ENCODE results near the gene ALKBH8. TPM values are rescaled to one million over a fixed set of nuclear protein-coding genes. Genes with fewer than 3 reads are reported as not detected.

ALKBH8 gene
- polyA plus RNA-seq, 1 donor (not counting 4 experiments of a cell fraction or from before 2014, with no cell fraction given): 8.0 TPM

DNA sequence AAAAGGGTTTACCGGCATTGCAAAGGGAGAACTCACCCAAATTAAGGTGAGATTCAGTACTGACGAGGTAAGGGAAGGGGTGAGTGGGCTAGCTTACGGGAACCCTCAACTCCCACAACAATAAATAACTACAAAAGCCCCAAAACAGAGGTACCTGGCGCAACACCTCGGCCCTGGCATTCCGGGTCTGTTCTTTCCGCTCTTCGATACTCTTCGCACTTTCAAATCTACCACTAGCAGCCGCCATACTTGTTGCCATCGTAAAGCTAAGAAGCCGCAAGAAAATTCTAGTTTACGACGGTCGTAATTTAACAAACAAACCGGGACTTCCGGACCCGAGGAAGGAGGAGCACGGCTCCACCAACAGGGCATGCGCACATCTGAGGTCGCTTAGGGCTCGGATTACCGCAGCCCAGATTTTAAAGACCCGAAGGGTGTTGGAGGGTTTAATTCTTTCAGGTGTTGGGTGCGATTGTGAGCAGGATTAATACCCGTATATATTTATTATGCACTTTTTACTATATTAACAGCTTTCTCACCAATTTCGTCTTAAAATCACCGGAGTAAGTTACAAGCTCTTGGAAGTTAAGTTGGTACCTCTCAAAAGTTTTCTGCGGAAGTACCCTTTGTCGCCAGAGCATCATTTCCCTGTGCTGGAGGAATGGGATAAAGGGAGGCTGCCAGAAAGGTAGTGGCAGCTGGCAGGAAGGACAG is 107.8 kb downstream of the ALKBH8 start, which contains the start of gene CWF19L2:
CWF19L2 (minus strand) TSS at position 268 of the 714 bp plus-strand sequence; CDS start at position 259, 9 bp downstream.
- Histone ChIP-seq H3K9me1 (ENCODE audit: control insufficient read depth, extremely low read depth, insufficient read depth, low read length) (no peaks in the 10 kb centered on the region), H3K79me2 (ENCODE audit: control insufficient read depth, insufficient read depth, low read length) (peaks cover 21% of the 10 kb centered on the region), H3K9me3 (ENCODE audit: control insufficient read depth, low read depth, low read length) (no peaks in the 10 kb centered on the region), H3K4me1 (ENCODE audit: control insufficient read depth, extremely low read depth, insufficient read depth, low read length) (peaks cover 3% of the 10 kb centered on the region), H3K4me2 (ENCODE audit: control insufficient read depth, extremely low read depth, insufficient read depth, low read depth, low read length) (peak within 1 kb of the TSS; percentile 70), H2AFZ (ENCODE audit: control insufficient read depth, low read length) (peak within 1 kb of the TSS; percentile 98), H3K27ac (ENCODE audit: control insufficient read depth, insufficient read depth, low read length) (peak within 1 kb of the TSS; percentile 80), H3K36me3 (ENCODE audit: control insufficient read depth in 2 of 2, extremely low read depth in 1 of 2, insufficient read depth in 2 of 2, low read length in 2 of 2) (peaks cover 5 to 8% of the 10 kb centered on the region in 2 experiments), H3K27me3 (ENCODE audit: control insufficient read depth, extremely low read depth, insufficient read depth, low read length) (no peaks in the 10 kb centered on the region), H3K4me3 (ENCODE audit: control insufficient read depth in 2 of 3, extremely low read depth in 1 of 3, insufficient read depth in 2 of 3, low read depth in 1 of 3, low read length in 3 of 3) (peak within 1 kb of the TSS; percentile 65 to 98 (median 93)), H3K9ac (ENCODE audit: control insufficient read depth, extremely low read depth, insufficient read depth, low read length) (peak within 1 kb of the TSS; percentile 90), H4K20me1 (ENCODE audit: control insufficient read depth, extremely low read depth, insufficient read depth, low read length) (no peaks in the 10 kb centered on the region)
- no peak for TF ChIP-seq EZH2 (IDR thresholded peaks at IDR 0.05; ENCODE audit: low read length)
- TF ChIP-seq, protein P1, sequence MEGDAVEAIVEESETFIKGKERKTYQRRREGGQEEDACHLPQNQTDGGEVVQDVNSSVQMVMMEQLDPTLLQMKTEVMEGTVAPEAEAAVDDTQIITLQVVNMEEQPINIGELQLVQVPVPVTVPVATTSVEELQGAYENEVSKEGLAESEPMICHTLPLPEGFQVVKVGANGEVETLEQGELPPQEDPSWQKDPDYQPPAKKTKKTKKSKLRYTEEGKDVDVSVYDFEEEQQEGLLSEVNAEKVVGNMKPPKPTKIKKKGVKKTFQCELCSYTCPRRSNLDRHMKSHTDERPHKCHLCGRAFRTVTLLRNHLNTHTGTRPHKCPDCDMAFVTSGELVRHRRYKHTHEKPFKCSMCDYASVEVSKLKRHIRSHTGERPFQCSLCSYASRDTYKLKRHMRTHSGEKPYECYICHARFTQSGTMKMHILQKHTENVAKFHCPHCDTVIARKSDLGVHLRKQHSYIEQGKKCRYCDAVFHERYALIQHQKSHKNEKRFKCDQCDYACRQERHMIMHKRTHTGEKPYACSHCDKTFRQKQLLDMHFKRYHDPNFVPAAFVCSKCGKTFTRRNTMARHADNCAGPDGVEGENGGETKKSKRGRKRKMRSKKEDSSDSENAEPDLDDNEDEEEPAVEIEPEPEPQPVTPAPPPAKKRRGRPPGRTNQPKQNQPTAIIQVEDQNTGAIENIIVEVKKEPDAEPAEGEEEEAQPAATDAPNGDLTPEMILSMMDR (optimal IDR thresholded peaks at IDR 0.05 in 1 of 3, IDR thresholded peaks at IDR 0.05 in 1 of 3, conservative IDR thresholded peaks at IDR 0.05 in 1 of 3; ENCODE audit: extremely low read depth in 1 of 3, insufficient read depth in 2 of 3, low read length in 3 of 3): no peak
- peak; percentile 79 for DNase-seq (ENCODE audit: low read depth, low spot score)
- dilution Hi-C loops (cut with MboI; ENCODE audit: extremely low pct_ligation_motif_present, low sequenced_read_pairs): no loop called here
- FAIRE-seq: peak; percentile 93

DNA sequence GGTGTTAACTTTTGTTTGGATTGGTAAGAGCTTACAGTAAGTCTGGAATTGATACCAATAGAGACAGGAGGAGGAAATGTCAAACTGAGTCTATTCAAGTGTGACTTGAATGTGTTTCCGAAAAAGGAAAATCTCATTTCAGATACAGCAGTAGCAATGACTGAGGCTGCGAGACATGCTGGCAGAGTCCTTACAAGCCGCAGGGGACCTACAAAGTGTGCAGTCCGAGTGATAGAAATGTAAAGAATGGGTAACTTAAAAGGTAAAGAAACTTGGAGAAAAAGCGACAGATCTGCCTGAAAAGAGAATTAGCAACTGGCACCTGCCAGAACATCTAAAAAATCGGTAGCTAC is 108.4 kb downstream of the ALKBH8 start:
- Histone ChIP-seq H4K20me1 (ENCODE audit: control insufficient read depth, extremely low read depth, insufficient read depth, low read length) (no peaks in the 10 kb centered on the region), H2AFZ (ENCODE audit: control insufficient read depth, low read length) (peak overlapping the region; percentile 98), H3K9ac (ENCODE audit: control insufficient read depth, extremely low read depth, insufficient read depth, low read length) (peak overlapping the region; percentile 90), H3K9me1 (ENCODE audit: control insufficient read depth, extremely low read depth, insufficient read depth, low read length) (no peaks in the 10 kb centered on the region), H3K4me3 (ENCODE audit: control insufficient read depth in 2 of 3, extremely low read depth in 1 of 3, insufficient read depth in 2 of 3, low read depth in 1 of 3, low read length in 3 of 3) (peak overlapping the region; percentile 65 to 98 (median 93)), H3K9me3 (ENCODE audit: control insufficient read depth, low read depth, low read length) (no peaks in the 10 kb centered on the region), H3K27ac (ENCODE audit: control insufficient read depth, insufficient read depth, low read length) (peak overlapping the region; percentile 80), H3K79me2 (ENCODE audit: control insufficient read depth, insufficient read depth, low read length) (peaks cover 21% of the 10 kb centered on the region), H3K4me1 (ENCODE audit: control insufficient read depth, extremely low read depth, insufficient read depth, low read length) (peaks cover 3% of the 10 kb centered on the region), H3K4me2 (ENCODE audit: control insufficient read depth, extremely low read depth, insufficient read depth, low read depth, low read length) (peak overlapping the region; percentile 70), H3K27me3 (ENCODE audit: control insufficient read depth, extremely low read depth, insufficient read depth, low read length) (no peaks in the 10 kb centered on the region), H3K36me3 (ENCODE audit: control insufficient read depth in 2 of 2, extremely low read depth in 1 of 2, insufficient read depth in 2 of 2, low read length in 2 of 2) (peaks cover 5 to 8% of the 10 kb centered on the region in 2 experiments)
- FAIRE-seq: no peak
- no peak for DNase-seq (ENCODE audit: low read depth, low spot score)
- no peak for TF ChIP-seq EZH2 (IDR thresholded peaks at IDR 0.05; ENCODE audit: low read length)
- TF ChIP-seq, protein P1 (optimal IDR thresholded peaks at IDR 0.05 in 1 of 3, IDR thresholded peaks at IDR 0.05 in 1 of 3, conservative IDR thresholded peaks at IDR 0.05 in 1 of 3; ENCODE audit: extremely low read depth in 1 of 3, insufficient read depth in 2 of 3, low read length in 3 of 3): no peak
- dilution Hi-C loops (cut with MboI; ENCODE audit: extremely low pct_ligation_motif_present, low sequenced_read_pairs): no loop called here

All from keratinocyte (primary cell).